Neural progenitor cell (in vitro differentiated cells): ENCODE data around the gene BLCAP. TPM values are rescaled to one million over a fixed set of nuclear protein-coding genes. Genes with fewer than 3 reads are reported as not detected.

Experiments
- DNase-seq: peaks from one replicate; pipeline ENCODE4 v3.0.0-alpha.2; 2016; ENCODE audit warnings: low spot score
- H2AFZ ChIP-seq: fragments of 200-600 bp; sonication (generic); replicated peaks from 2 replicates; pipeline ENCODE4 v1.6.1; 2016; ENCODE audit warnings: antibody characterized with exemption
- H3F3A ChIP-seq: fragments of 200-600 bp; sonication (generic); 2 replicates; pipeline ENCODE4 v1.6.1; 2016; ENCODE audit warnings: antibody characterized with exemption, low read depth
- H3K27ac ChIP-seq: fragments of 200-600 bp; sonication (generic); 2 replicates; pipeline ENCODE4 v1.5.1; 2016; ENCODE audit warnings: mild to moderate bottlenecking
- H3K27me3 ChIP-seq: fragments of 200-600 bp; sonication (generic); 2 replicates; pipeline ENCODE4 v1.6.1; 2016; ENCODE audit warnings: mild to moderate bottlenecking, moderate library complexity
- H3K36me3 ChIP-seq: fragments of 200-600 bp; sonication (generic); 2 replicates; pipeline ENCODE4 v1.5.1; 2016
- H3K4me1 ChIP-seq: fragments of 200-600 bp; sonication (generic); 2 replicates; pipeline ENCODE4 v1.6.1; 2016; ENCODE audit warnings: mixed run types
- H3K4me2 ChIP-seq: fragments of 200-600 bp; sonication (generic); 2 replicates; pipeline ENCODE4 v1.6.1; 2016
- H3K4me3 ChIP-seq: fragments of 200-600 bp; sonication (generic); 2 replicates; pipeline ENCODE4 v1.5.1; 2016
- H3K79me2 ChIP-seq: fragments of 200-600 bp; sonication (generic); 2 replicates; pipeline ENCODE4 v1.6.1; 2016; ENCODE audit warnings: low read depth
- H3K9ac ChIP-seq: fragments of 200-600 bp; sonication (generic); 2 replicates; pipeline ENCODE4 v1.6.1; 2016
- H3K9me3 ChIP-seq: fragments of 200-600 bp; sonication (generic); 2 replicates; pipeline ENCODE4 v1.5.1; 2016; ENCODE audit warnings: low read depth
- H4K20me1 ChIP-seq: fragments of 200-600 bp; sonication (generic); 2 replicates; pipeline ENCODE4 v1.6.1; 2016; ENCODE audit warnings: low read depth
- H3K27ac Mint-ChIP-seq: 3 replicates; pipeline ENCODE4 v1.8.0; 2021; ENCODE audit warnings: mixed read lengths
- H3K27me3 Mint-ChIP-seq: 2 replicates; pipeline ENCODE4 v1.8.0; 2022; ENCODE audit warnings: low read depth, mild to moderate bottlenecking, inconsistent platforms, moderate library complexity, mixed read lengths; ENCODE audit not compliant: insufficient read depth
- H3K36me3 Mint-ChIP-seq: 3 replicates; pipeline ENCODE4 v1.8.0; 2021; ENCODE audit warnings: mixed read lengths
- H3K4me1 Mint-ChIP-seq: 3 replicates; pipeline ENCODE4 v1.8.0; 2021; ENCODE audit warnings: mixed read lengths
- H3K4me3 Mint-ChIP-seq: 3 replicates; pipeline ENCODE4 v1.8.0; 2021; ENCODE audit warnings: mild to moderate bottlenecking, moderate library complexity, mixed read lengths
- H3K9me3 Mint-ChIP-seq: 3 replicates; pipeline ENCODE4 v1.8.0; 2020; ENCODE audit warnings: mixed read lengths
- EZH2 ChIP-seq: fragments of 200-600 bp; sonication (generic); IDR thresholded peaks from 2 replicates; pipeline ENCODE4 v1.6.1; 2017; ENCODE audit warnings: antibody characterized with exemption, mild to moderate bottlenecking, moderate library complexity
- EZH2phosphoT487 ChIP-seq: fragments of 200-600 bp; sonication (generic); IDR thresholded peaks from 2 replicates; pipeline ENCODE4 v1.6.1; 2017; ENCODE audit warnings: antibody characterized with exemption
- total RNA-seq: library from RNA; depleted of rRNA; stranded (reverse); fragments of >200 nt; gene quantifications from 2 replicates; pipeline ENCODE4 v1.2.3, GENCODE V29; 2015; ENCODE audit warnings: low replicate concordance
- TF ChIP-seq, protein P1 (sequence below): fragments of 200-600 bp; sonication (generic); IDR thresholded peaks from 2 replicates; pipeline ENCODE4 v1.5.1; 2017; ENCODE audit warnings: antibody characterized with exemption, mild to moderate bottlenecking

Gene BLCAP
- total RNA-seq, 1 donor from 2014 or later, result 46.4 TPM

DNA sequence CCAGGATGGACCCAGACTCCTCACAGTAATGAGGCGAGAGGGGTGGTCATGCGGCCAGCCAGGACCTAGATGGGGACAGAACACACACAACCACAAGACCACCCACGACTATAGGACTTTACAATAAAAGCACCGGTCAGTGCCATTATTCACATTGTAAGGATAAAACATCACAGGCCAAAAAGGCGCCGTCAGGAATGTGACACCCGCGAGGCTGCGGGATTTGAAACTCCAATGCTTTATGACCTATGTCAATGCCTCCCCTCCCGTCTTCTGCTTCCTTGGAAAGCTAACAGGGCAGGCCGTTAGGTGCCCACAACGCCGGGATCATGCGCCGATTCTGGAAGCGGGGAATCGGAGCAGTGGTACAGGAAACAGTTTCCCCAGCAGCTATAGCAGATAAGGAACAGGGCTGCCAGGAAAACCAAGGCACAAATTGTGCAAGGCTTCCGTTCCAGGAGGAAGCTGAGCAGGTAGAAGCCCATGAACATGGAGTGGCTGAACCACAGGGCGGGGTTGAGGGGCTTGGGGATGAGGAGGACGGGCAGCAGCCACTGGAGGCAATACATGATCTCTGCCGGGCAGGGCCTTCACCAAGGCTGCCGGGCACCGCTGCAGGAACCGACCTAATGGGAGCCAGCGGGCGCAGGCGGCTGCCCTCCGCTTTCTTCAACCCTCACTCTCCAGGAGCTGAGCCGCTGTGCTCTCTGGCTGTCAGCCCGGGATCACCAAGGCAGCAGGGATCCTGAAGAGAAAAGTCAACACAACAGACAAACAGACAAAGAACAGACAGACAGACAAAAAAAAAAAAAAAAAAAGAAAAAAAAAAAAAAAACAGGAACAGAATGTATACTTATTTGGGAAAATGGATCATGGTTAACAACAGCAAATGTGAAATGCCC, 8.8 kb downstream of the BLCAP start:
- Mint-ChIP-seq H3K4me3 (no peak overlapping the region), H3K27me3 (peaks cover 2% of the 10 kb centered on the region), H3K36me3 (peaks cover 43% of the 10 kb centered on the region), H3K27ac (no peak overlapping the region), H3K4me1 (peaks cover 56% of the 10 kb centered on the region), H3K9me3 (peaks cover 15% of the 10 kb centered on the region)
- DNase-seq, result peak; percentile 46
- Histone ChIP-seq H3K9ac (no peak overlapping the region), H3K9me3 (peaks cover 5% of the 10 kb centered on the region), H3F3A (peaks cover 19% of the 10 kb centered on the region), H4K20me1 (peaks cover 51% of the 10 kb centered on the region), H3K4me2 (peak overlapping the region; percentile 15), H3K4me1 (peaks cover 33% of the 10 kb centered on the region), H3K27me3 (no peaks in the 10 kb centered on the region), H3K79me2 (peaks cover 77% of the 10 kb centered on the region), H3K4me3 (no peak overlapping the region), H3K27ac (no peak overlapping the region), H2AFZ (no peak overlapping the region), H3K36me3 (no peaks in the 10 kb centered on the region)
- no peak for TF ChIP-seq EZH2
- no peak for TF ChIP-seq EZH2phosphoT487
- TF ChIP-seq, protein P1, sequence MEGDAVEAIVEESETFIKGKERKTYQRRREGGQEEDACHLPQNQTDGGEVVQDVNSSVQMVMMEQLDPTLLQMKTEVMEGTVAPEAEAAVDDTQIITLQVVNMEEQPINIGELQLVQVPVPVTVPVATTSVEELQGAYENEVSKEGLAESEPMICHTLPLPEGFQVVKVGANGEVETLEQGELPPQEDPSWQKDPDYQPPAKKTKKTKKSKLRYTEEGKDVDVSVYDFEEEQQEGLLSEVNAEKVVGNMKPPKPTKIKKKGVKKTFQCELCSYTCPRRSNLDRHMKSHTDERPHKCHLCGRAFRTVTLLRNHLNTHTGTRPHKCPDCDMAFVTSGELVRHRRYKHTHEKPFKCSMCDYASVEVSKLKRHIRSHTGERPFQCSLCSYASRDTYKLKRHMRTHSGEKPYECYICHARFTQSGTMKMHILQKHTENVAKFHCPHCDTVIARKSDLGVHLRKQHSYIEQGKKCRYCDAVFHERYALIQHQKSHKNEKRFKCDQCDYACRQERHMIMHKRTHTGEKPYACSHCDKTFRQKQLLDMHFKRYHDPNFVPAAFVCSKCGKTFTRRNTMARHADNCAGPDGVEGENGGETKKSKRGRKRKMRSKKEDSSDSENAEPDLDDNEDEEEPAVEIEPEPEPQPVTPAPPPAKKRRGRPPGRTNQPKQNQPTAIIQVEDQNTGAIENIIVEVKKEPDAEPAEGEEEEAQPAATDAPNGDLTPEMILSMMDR, result no peak

DNA sequence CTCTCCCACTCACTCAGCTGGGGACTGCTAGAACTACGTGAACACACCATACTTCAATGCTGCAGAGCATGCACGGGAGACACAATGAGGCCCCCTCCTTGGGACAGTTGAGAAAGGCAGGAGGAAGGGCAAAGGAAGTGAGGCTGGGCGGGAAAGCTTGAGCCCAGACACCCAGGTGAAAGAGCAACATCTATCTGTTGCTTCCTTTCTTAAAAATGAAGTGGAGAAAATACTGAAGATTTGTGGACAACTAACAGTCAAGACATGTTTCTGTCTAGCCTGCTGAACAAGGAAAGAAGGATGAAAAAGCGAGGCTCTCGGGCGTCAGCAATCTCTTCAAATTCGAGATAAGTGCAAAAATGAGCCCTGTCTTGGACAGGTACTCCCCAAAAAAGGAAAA, 9.6 kb downstream of the BLCAP start:
- peaks cover 36% of the 10 kb centered on the region for H3K36me3 Mint-ChIP-seq
- DNase-seq, result no peak
- Histone ChIP-seq H2AFZ (no peak overlapping the region), H3K4me1 (peaks cover 33% of the 10 kb centered on the region), H3K27me3 (no peaks in the 10 kb centered on the region), H3K9ac (no peak overlapping the region), H3K4me3 (no peak overlapping the region), H4K20me1 (peaks cover 48% of the 10 kb centered on the region), H3K27ac (no peak overlapping the region), H3K79me2 (peaks cover 73% of the 10 kb centered on the region), H3K36me3 (no peaks in the 10 kb centered on the region), H3K4me2 (no peak overlapping the region), H3F3A (peaks cover 19% of the 10 kb centered on the region), H3K9me3 (peaks cover 5% of the 10 kb centered on the region)
- TF ChIP-seq EZH2phosphoT487, result no peak
- TF ChIP-seq EZH2, result no peak
- TF ChIP-seq, protein P1, result no peak
- H3K27me3 Mint-ChIP-seq, result no peaks in the 10 kb centered on the region
- no peak overlapping the region for H3K27ac Mint-ChIP-seq
- H3K4me3 Mint-ChIP-seq, result peak overlapping the region; percentile 30
- H3K4me1 Mint-ChIP-seq, result peaks cover 50% of the 10 kb centered on the region
- H3K9me3 Mint-ChIP-seq, result peaks cover 10% of the 10 kb centered on the region

DNA sequence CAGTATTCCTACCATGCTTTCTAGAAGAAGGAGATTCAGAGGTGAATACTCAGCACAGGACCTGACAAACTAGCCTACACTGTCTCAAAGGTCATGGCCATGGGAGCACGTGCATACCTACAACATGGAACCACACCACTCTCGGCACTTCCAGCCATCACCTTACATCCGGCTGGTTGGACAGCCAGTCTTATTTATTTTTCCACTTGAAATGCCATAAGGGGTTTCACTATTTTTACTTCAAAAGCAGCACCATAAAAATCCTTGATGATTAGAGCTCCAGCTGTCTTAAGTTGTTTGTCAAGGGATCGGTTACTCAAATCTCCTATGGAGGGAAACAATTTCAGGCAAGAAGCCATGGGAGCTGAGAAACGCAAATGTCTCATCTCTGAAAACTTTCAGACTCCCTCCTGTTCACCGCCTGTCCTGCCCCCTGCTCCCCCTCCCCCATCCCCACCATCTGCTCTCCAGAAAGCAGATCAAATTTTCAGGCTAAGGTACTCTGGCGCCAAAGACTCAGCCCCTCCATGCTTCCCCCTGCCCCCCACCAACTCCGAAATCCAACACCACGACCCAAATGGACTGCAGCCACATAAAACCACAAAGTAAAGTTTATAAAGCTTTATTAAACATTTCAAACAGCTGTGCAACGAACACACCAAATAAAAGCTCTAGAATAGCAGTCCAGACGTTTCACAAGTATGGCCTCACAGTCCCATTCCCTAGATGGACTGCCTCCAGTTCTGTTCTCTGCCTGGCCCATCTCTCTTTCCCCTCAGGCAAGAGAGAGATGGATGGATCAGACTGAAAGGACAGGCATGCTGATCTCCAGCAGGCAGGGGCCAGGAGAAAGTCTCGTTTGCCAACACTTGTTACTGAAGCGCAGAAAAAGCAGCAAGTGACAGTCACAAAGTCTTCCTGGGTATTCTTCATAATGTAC, 10.6 kb downstream of the BLCAP start:
- Mint-ChIP-seq H3K27me3 (no peaks in the 10 kb centered on the region), H3K4me1 (peaks cover 48% of the 10 kb centered on the region), H3K27ac (no peak overlapping the region), H3K36me3 (peaks cover 34% of the 10 kb centered on the region), H3K9me3 (peaks cover 10% of the 10 kb centered on the region), H3K4me3 (no peak overlapping the region)
- Histone ChIP-seq H4K20me1 (peaks cover 48% of the 10 kb centered on the region), H3K27me3 (no peaks in the 10 kb centered on the region), H3K4me2 (peak overlapping the region; percentile 29), H3K27ac (no peak overlapping the region), H3F3A (peaks cover 19% of the 10 kb centered on the region), H3K4me1 (peaks cover 33% of the 10 kb centered on the region), H3K36me3 (no peaks in the 10 kb centered on the region), H3K9me3 (peaks cover 5% of the 10 kb centered on the region), H2AFZ (no peak overlapping the region), H3K9ac (no peak overlapping the region), H3K79me2 (peaks cover 69% of the 10 kb centered on the region), H3K4me3 (no peak overlapping the region)
- DNase-seq, result no peak
- TF ChIP-seq, protein P1, result no peak
- TF ChIP-seq EZH2 (no peak), EZH2phosphoT487 (no peak)
